ENCODE results near the gene SLC8A3.

The SLC8A3 gene

GRCh38 chr14:70008284-70009262 is 180.2 kb downstream of the SLC8A3 start:
- DNase-seq (ENCODE audit: low read depth): no peak
- H3K4me3 ChIP-seq (ENCODE audit: low read depth, low read length): no peak overlapping the region
- no peak for TF ChIP-seq POLR2A (IDR thresholded peaks at IDR 0.05; ENCODE audit: extremely low read depth, insufficient read length)
- TF ChIP-seq CTCF (IDR thresholded peaks at IDR 0.05; ENCODE audit: low read depth, low read length): no peak
- no peak for TF ChIP-seq MYC (IDR thresholded peaks at IDR 0.05; ENCODE audit: low read depth, low read length)
- TF ChIP-seq MAX (IDR thresholded peaks at IDR 0.05; ENCODE audit: low read depth, low read length): no peak

- no peak for TF ChIP-seq CTCF (IDR thresholded peaks at IDR 0.05; ENCODE audit: low read depth, low read length)
- TF ChIP-seq MAX (IDR thresholded peaks at IDR 0.05; ENCODE audit: low read depth, low read length): no peak
- no peak for TF ChIP-seq MYC (IDR thresholded peaks at IDR 0.05; ENCODE audit: low read depth, low read length)
- TF ChIP-seq POLR2A (IDR thresholded peaks at IDR 0.05; ENCODE audit: extremely low read depth, insufficient read length): no peak
Observed at GRCh38 chr14:70006699-70007098, 182.1 kb downstream of the SLC8A3 start.

GRCh38 chr14:70005281-70005805 is 183.4 kb downstream of the SLC8A3 start:
- no peak overlapping the region for H3K4me3 ChIP-seq (ENCODE audit: low read depth, low read length)
- no peak for DNase-seq (ENCODE audit: low read depth)
- TF ChIP-seq MAX (IDR thresholded peaks at IDR 0.05; ENCODE audit: low read depth, low read length) (no peak), CTCF (IDR thresholded peaks at IDR 0.05; ENCODE audit: low read depth, low read length) (no peak), MYC (IDR thresholded peaks at IDR 0.05; ENCODE audit: low read depth, low read length) (no peak), POLR2A (IDR thresholded peaks at IDR 0.05; ENCODE audit: extremely low read depth, insufficient read length) (no peak)

More at GRCh38 chr14:70006699-70007098, 182.1 kb downstream of the SLC8A3 start:
- no peak overlapping the region for H3K4me3 ChIP-seq (ENCODE audit: low read depth, low read length)
- no peak for DNase-seq (ENCODE audit: low read depth)

GRCh38 chr14:70004791-70005190 is 184.0 kb downstream of the SLC8A3 start:
- TF ChIP-seq MYC (IDR thresholded peaks at IDR 0.05; ENCODE audit: low read depth, low read length) (no peak), POLR2A (IDR thresholded peaks at IDR 0.05; ENCODE audit: extremely low read depth, insufficient read length) (no peak), CTCF (IDR thresholded peaks at IDR 0.05; ENCODE audit: low read depth, low read length) (no peak), MAX (IDR thresholded peaks at IDR 0.05; ENCODE audit: low read depth, low read length) (no peak)
- H3K4me3 ChIP-seq (ENCODE audit: low read depth, low read length): no peak overlapping the region
- no peak for DNase-seq (ENCODE audit: low read depth)

- TF ChIP-seq MYC (IDR thresholded peaks at IDR 0.05; ENCODE audit: low read depth, low read length) (no peak), POLR2A (IDR thresholded peaks at IDR 0.05; ENCODE audit: extremely low read depth, insufficient read length) (no peak), MAX (IDR thresholded peaks at IDR 0.05; ENCODE audit: low read depth, low read length) (no peak), CTCF (IDR thresholded peaks at IDR 0.05; ENCODE audit: low read depth, low read length) (no peak)
- H3K4me3 ChIP-seq (ENCODE audit: low read depth, low read length): no peak overlapping the region
- no peak for DNase-seq (ENCODE audit: low read depth)
Observed at GRCh38 chr14:70002589-70003346, 186.0 kb downstream of the SLC8A3 start.
